Measurements from ENCODE around the gene ITIH5.

DNA sequence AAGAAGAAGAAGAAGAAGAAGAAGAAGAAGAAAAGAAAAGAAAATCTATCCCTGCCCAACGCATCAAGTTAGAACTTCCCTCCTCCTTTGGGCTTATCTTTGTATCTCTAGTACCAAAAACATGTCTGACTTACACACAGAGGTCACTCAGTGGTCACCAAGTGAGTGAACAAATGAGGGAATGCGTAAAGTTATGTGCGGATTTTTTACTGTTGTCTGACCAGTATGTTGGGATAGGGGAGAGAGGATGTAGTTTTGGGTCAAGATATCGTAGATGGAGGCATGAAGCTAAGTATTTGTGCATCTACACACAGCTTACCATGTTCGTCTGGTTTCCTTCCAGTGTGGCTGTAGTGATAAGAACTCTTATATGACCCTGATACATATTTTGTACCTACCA lies 99.9 kb downstream of the ITIH5 start:
- TF ChIP-seq, protein P1, sequence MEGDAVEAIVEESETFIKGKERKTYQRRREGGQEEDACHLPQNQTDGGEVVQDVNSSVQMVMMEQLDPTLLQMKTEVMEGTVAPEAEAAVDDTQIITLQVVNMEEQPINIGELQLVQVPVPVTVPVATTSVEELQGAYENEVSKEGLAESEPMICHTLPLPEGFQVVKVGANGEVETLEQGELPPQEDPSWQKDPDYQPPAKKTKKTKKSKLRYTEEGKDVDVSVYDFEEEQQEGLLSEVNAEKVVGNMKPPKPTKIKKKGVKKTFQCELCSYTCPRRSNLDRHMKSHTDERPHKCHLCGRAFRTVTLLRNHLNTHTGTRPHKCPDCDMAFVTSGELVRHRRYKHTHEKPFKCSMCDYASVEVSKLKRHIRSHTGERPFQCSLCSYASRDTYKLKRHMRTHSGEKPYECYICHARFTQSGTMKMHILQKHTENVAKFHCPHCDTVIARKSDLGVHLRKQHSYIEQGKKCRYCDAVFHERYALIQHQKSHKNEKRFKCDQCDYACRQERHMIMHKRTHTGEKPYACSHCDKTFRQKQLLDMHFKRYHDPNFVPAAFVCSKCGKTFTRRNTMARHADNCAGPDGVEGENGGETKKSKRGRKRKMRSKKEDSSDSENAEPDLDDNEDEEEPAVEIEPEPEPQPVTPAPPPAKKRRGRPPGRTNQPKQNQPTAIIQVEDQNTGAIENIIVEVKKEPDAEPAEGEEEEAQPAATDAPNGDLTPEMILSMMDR (IDR thresholded peaks at IDR 0.05; ENCODE audit: insufficient read depth, low read depth, low read length) = no peak
- TF ChIP-seq EZH2 (IDR thresholded peaks at IDR 0.05; ENCODE audit: insufficient read depth, low read length) = no peak
